CD14-positive monocyte (primary cell): ENCODE measurements around the gene RILPL1. TPM values are rescaled to one million over a fixed set of nuclear protein-coding genes. Genes with fewer than 3 reads are reported as not detected.

Experiments
- DNase-seq, 3 donors: peaks; one replicate each; pipeline ENCODE4 v3.0.0-alpha.2; 2011 to 2022
- H2AFZ ChIP-seq: 2 replicates; pipeline ENCODE4 v1.6.0; 2012; ENCODE audit warnings: mild to moderate bottlenecking, low read depth, low read length, inconsistent platforms; ENCODE audit not compliant: insufficient read depth, poor library complexity, severe bottlenecking
- H3K27ac ChIP-seq, 2 donors: 1 replicate in 1 of 2; 2 replicates in 1 of 2; pipeline ENCODE4 v1.5.1; 2012 to 2013; ENCODE audit warnings: low read length in 2 of 2, control low read depth in 1 of 2, inconsistent platforms in 1 of 2, low read depth in 1 of 2, mild to moderate bottlenecking in 1 of 2
- H3K27me3 ChIP-seq, 2 donors: one replicate each; pipeline versions ENCODE4 v1.6.0 to v1.6.1; 2011 to 2013; ENCODE audit warnings: low read length in 2 of 2; ENCODE audit not compliant: control insufficient read depth in 2 of 2, insufficient read depth in 2 of 2
- H3K36me3 ChIP-seq, 2 donors: replicated peaks in 1 of 2; 1 replicate in 1 of 2; 2 replicates in 1 of 2; pipeline versions ENCODE4 v1.5.1 to v1.6.1; 2012 to 2013; ENCODE audit warnings: low read length in 2 of 2, control low read depth in 1 of 2, inconsistent platforms in 1 of 2, mild to moderate bottlenecking in 1 of 2; ENCODE audit not compliant: insufficient read depth in 2 of 2, control insufficient read depth in 1 of 2
- H3K4me1 ChIP-seq, 2 donors: 1 replicate in 1 of 2; 2 replicates in 1 of 2; pipeline versions ENCODE4 v1.5.1 to v1.6.1; 2012 to 2013; ENCODE audit warnings: low read length in 2 of 2, control low read depth in 1 of 2, inconsistent platforms in 1 of 2, mild to moderate bottlenecking in 1 of 2, moderate library complexity in 1 of 2; ENCODE audit not compliant: insufficient read depth in 2 of 2, control insufficient read depth in 1 of 2
- H3K4me2 ChIP-seq: replicated peaks from 2 replicates; pipeline ENCODE3; 2012; ENCODE audit warnings: low read length, moderate library complexity, mild to moderate bottlenecking; ENCODE audit not compliant: poor library complexity, severe bottlenecking; ENCODE audit errors: extremely low read depth
- H3K4me3 ChIP-seq, 3 experiments: fragments of 200-600 bp in 1 of 3; sonication (generic) in 1 of 3; replicated peaks in 1 of 3; 1 replicate in 2 of 3; 2 replicates in 1 of 3; pipeline ENCODE4 v1.5.1; 2011 to 2013; ENCODE audit warnings: low read length in 3 of 3, mild to moderate bottlenecking in 3 of 3, control low read depth in 2 of 3, low read depth in 2 of 3, inconsistent platforms in 1 of 3, moderate library complexity in 1 of 3
- H3K79me2 ChIP-seq: 2 replicates; pipeline ENCODE4 v1.6.0; 2012; ENCODE audit warnings: mild to moderate bottlenecking, control low read depth, inconsistent platforms, low read length, moderate library complexity; ENCODE audit not compliant: insufficient read depth
- H3K9ac ChIP-seq: 2 replicates; pipeline ENCODE4 v1.6.0; 2017; ENCODE audit warnings: low read length, mild to moderate bottlenecking; ENCODE audit not compliant: insufficient read depth, poor library complexity, severe bottlenecking
- H3K9me3 ChIP-seq, 2 donors: replicated peaks in 1 of 2; 1 replicate in 1 of 2; 2 replicates in 1 of 2; pipeline versions ENCODE4 v1.5.1 to v1.6.1; 2012 to 2013; ENCODE audit warnings: low read length in 2 of 2, control low read depth in 1 of 2; ENCODE audit not compliant: control insufficient read depth in 1 of 2, insufficient read depth in 1 of 2
- H4K20me1 ChIP-seq: 2 replicates; pipeline ENCODE4 v1.6.0; 2012; ENCODE audit warnings: mild to moderate bottlenecking, low read length, control low read depth, moderate library complexity; ENCODE audit not compliant: insufficient read depth
- H3K27ac Mint-ChIP-seq, 7 donors: one replicate each; pipeline ENCODE4 v1.8.0; 2020; ENCODE audit warnings: mild to moderate bottlenecking in 7 of 7, mixed read lengths in 7 of 7, moderate library complexity in 6 of 7, inconsistent platforms in 2 of 7
- H3K27me3 Mint-ChIP-seq, 3 donors: one replicate each; pipeline ENCODE4 v1.8.0; 2021 to 2022; ENCODE audit warnings: low read depth in 3 of 3, mild to moderate bottlenecking in 3 of 3, mixed read lengths in 3 of 3, moderate library complexity in 3 of 3, inconsistent platforms in 1 of 3
- H3K36me3 Mint-ChIP-seq, 2 donors: one replicate each; pipeline ENCODE4 v1.8.0; 2020; ENCODE audit warnings: mixed read lengths in 2 of 2, inconsistent platforms in 1 of 2, mild to moderate bottlenecking in 1 of 2
- H3K4me1 Mint-ChIP-seq: one replicate; pipeline ENCODE4 v1.8.0; 2020; ENCODE audit warnings: mild to moderate bottlenecking, mixed read lengths
- H3K4me3 Mint-ChIP-seq, 2 donors: one replicate each; pipeline ENCODE4 v1.8.0; 2020; ENCODE audit warnings: mild to moderate bottlenecking in 2 of 2, mixed read lengths in 2 of 2, moderate library complexity in 1 of 2
- H3K9me3 Mint-ChIP-seq, 7 donors: one replicate each; pipeline ENCODE4 v1.8.0; 2020 to 2022; ENCODE audit warnings: mixed read lengths in 7 of 7, mild to moderate bottlenecking in 6 of 7, moderate library complexity in 6 of 7, inconsistent platforms in 2 of 7
- CTCF ChIP-seq: fragments of 200-600 bp; IDR thresholded peaks from one replicate; pipeline ENCODE4 v1.8.0; 2022; ENCODE audit warnings: antibody characterized with exemption, mild to moderate bottlenecking
- WGBS: methylation state at CpG from one replicate; pipeline ENCODE4 v1.1.5; 2013; ENCODE audit warnings: missing lambda C conversion rate; ENCODE audit not compliant: insufficient coverage; 5-methylcytosine and 5-hydroxymethylcytosine counted together
- intact Hi-C, 2 donors: fragments of 100-400 bp; cut with micrococcal nuclease; formaldehyde crosslinking; loops; one replicate each; pipeline versions ENCODE4 v1.15.0 to v1.15.1; 2023
- polyA plus RNA-seq, 3 donors: library from polyadenylated mRNA; depleted of rRNA in 1 of 3; unstranded in 2 of 3; stranded (reverse) in 1 of 3; fragments of 300-500 nt in 2 of 3; fragments of >200 nt in 1 of 3; fragmentation: Illumina TruSeq in 2 of 3; gene quantifications; 1 replicate in 2 of 3; 2 replicates in 1 of 3; pipeline ENCODE4 v1.2.3, GENCODE V29; 2012 to 2021

RILPL1 gene
- polyA plus RNA-seq, 3 donors, result 1.2 TPM; not detected in 2

- no peak for TF ChIP-seq CTCF
- no peaks in the 10 kb centered on the region for H3K9me3 ChIP-seq
- no peaks in the 10 kb centered on the region for H3K4me1 ChIP-seq
- no peak overlapping the region for H3K4me2 ChIP-seq
- H3K27me3 Mint-ChIP-seq, result peaks cover 0 to 24% (median 19%) of the 10 kb centered on the region in 3 donors
- no peak for DNase-seq
- no peaks in the 10 kb centered on the region for H3K9me3 Mint-ChIP-seq
- 97% methylated on average over 11 of the region's 14 CpGs for WGBS
- H2AFZ ChIP-seq, result no peak overlapping the region
- no peaks in the 10 kb centered on the region for H3K36me3 ChIP-seq
- intact Hi-C loops, result no loop called here
- H3K79me2 ChIP-seq, result no peaks in the 10 kb centered on the region
- H3K27me3 ChIP-seq, result peaks cover 0 to 5% of the 10 kb centered on the region in 2 donors
- no peaks in the 10 kb centered on the region for H3K4me1 Mint-ChIP-seq
- H3K4me3 Mint-ChIP-seq, result no peak overlapping the region
- H3K27ac ChIP-seq, result no peak overlapping the region
- no peak overlapping the region for H3K9ac ChIP-seq
- no peaks in the 10 kb centered on the region for H4K20me1 ChIP-seq
- no peak overlapping the region for H3K4me3 ChIP-seq
- peaks cover 9 to 18% of the 10 kb centered on the region in 2 donors for H3K36me3 Mint-ChIP-seq
- no peak overlapping the region for H3K27ac Mint-ChIP-seq
Observed at GRCh38 chr12:123520567-123521474, 12.7 kb downstream of the RILPL1 start.

DNA sequence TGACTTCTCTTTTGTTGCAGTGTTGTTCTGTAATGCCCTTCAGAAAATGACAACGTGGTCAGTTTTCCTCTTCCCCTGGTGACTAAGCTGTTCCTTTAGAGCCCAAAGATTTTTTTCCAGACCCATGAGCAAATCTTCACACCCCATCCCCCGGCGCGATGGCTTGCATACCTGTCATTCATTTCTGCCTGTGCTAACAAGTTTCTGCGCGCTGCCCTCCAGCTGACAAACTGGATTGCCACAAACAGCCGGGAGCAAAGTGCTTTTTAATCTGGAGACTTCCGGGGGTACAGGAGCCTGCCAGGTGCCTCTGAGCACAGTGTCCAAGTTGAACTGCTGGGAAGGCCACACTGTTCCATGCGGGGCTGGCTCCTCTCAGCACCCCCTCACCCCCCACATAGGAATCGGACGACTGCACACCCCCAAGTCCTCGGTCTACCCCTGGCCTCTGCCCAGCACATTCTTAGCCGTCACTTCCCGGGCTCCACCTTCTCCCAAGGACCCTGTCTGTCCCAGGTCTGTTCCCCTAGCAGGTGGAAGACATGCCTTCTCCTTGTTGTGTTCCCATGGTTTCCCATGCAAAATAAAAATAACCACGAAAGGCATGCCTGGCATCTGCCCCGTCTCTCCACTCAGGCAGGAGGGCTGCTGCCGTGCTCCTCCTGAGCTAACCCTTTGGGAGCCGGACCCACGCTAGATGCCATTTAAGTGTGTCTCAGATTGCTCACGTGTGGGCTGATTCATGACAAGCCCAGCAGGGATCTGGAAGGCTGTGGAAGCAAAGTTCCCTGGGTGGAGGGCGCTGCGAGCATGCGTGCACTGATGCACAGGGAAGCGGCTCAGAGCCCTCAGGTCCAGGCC lies 14.1 kb downstream of the RILPL1 start:
- Histone ChIP-seq H3K4me2 (no peak overlapping the region), H2AFZ (no peak overlapping the region)
- 91% methylated on average over 21 of the region's 24 CpGs for WGBS

More for the DNA sequence above, 14.1 kb downstream of the RILPL1 start:
- H4K20me1 ChIP-seq, result no peaks in the 10 kb centered on the region
- no peak overlapping the region for H3K27ac ChIP-seq
- H3K27me3 ChIP-seq, result peaks cover 0 to 2% of the 10 kb centered on the region in 2 donors
- H3K27me3 Mint-ChIP-seq, result peaks cover 0 to 19% (median 16%) of the 10 kb centered on the region in 3 donors
- H3K36me3 Mint-ChIP-seq, result peaks cover 9 to 18% of the 10 kb centered on the region in 2 donors
- no peak overlapping the region for H3K9ac ChIP-seq
- no peaks in the 10 kb centered on the region for H3K4me1 Mint-ChIP-seq
- H3K79me2 ChIP-seq, result no peaks in the 10 kb centered on the region
- no peaks in the 10 kb centered on the region for H3K4me1 ChIP-seq
- no peak overlapping the region for H3K27ac Mint-ChIP-seq
- H3K4me3 ChIP-seq, result no peak overlapping the region
- intact Hi-C loops, result no loop called here
- no peaks in the 10 kb centered on the region for H3K36me3 ChIP-seq
- H3K4me3 Mint-ChIP-seq, result no peak overlapping the region
- no peaks in the 10 kb centered on the region for H3K9me3 Mint-ChIP-seq
- no peak for DNase-seq
- TF ChIP-seq CTCF, result no peak
- no peaks in the 10 kb centered on the region for H3K9me3 ChIP-seq
